Measurements from ENCODE around the gene SERPINA4. TPM values are rescaled to one million over a fixed set of nuclear protein-coding genes. Genes with fewer than 3 reads are reported as not detected.

The SERPINA4 gene
- total RNA-seq, 1 experiment from 2014 or later = 0.17 TPM

GRCh38 chr14:94559638-94560290 lies 1.5 kb upstream of the SERPINA4 start (continued):
- TF ChIP-seq ZBTB33 (IDR thresholded peaks at IDR 0.05; ENCODE audit: extremely low read depth, insufficient replicate concordance, low read length) (no peak), YY1 (IDR thresholded peaks at IDR 0.05; ENCODE audit: extremely low read depth, insufficient replicate concordance, low read depth, low read length) (no peak)

GRCh38 chr14:94560291-94560665 lies 964 bp upstream of the SERPINA4 start:
- Histone ChIP-seq H3K36me3 (ENCODE audit: control insufficient read depth in 1 of 2, insufficient read depth in 2 of 2, low read length in 2 of 2) (no peaks in the 10 kb centered on the region), H3K27ac (ENCODE audit: low read depth, low read length) (no peak overlapping the region), H3K9ac (ENCODE audit: low read length) (no peak overlapping the region), H3K27me3 (ENCODE audit: insufficient read depth, low read length) (no peaks in the 10 kb centered on the region), H3K4me2 (ENCODE audit: low read length) (no peak overlapping the region), H3K79me2 (ENCODE audit: insufficient read depth, low read length) (no peaks in the 10 kb centered on the region), H3K4me1 (ENCODE audit: control insufficient read depth in 1 of 2, insufficient read depth in 2 of 2, low read length in 2 of 2) (no peaks in the 10 kb centered on the region), H3K9me2 (ENCODE audit: insufficient read depth) (no peaks in the 10 kb centered on the region), H3K4me3 (replicated peaks in 1 of 2; ENCODE audit: low read depth in 1 of 2, low read length in 2 of 2) (no peak overlapping the region), H3K9me3 (ENCODE audit: control insufficient read depth in 1 of 2, insufficient read depth in 1 of 2, low read depth in 1 of 2, low read length in 2 of 2) (no peaks in the 10 kb centered on the region), H4K20me1 (ENCODE audit: insufficient read depth) (no peaks in the 10 kb centered on the region), H2AFZ (ENCODE audit: low read depth, low read length, poor library complexity, severe bottlenecking) (no peak overlapping the region)
- ChIA-PET RAD21 (ENCODE audit: low non-redundant PET in 1 of 2, low total read pairs in 2 of 2, uncharacterized antibody in 2 of 2, unreplicated experiment in 2 of 2) (no interaction called here), CTCF (interaction anchor here (0.6 kb wide), 1 partner anchor 10 kb away, joined by 3 read pairs; no protein-coding TSS in a partner anchor), POLR2A (interaction anchor here (0.6 kb wide), 1 partner anchor 41 kb away, joined by 4 read pairs; no protein-coding TSS in a partner anchor)
- no peak for ATAC-seq
- no peak for DNase-seq (ENCODE audit: low read depth, low spot score)
- intact Hi-C loops (cut with micrococcal nuclease) = no loop called here
- TF ChIP-seq ATF3 (IDR thresholded peaks at IDR 0.05) (no peak), FOSL1 (IDR thresholded peaks at IDR 0.05; ENCODE audit: low read depth) (no peak), CTCF (IDR thresholded peaks at IDR 0.05 in 2 of 3, conservative IDR thresholded peaks at IDR 0.05 in 1 of 3; ENCODE audit: borderline replicate concordance in 1 of 3, insufficient read depth in 1 of 3, low read depth in 2 of 3, low read length in 2 of 3) (no peak), POLR2AphosphoS5 (IDR thresholded peaks at IDR 0.05; ENCODE audit: low read depth, low read length) (no peak), JUND (IDR thresholded peaks at IDR 0.05) (no peak), EZH2phosphoT487 (IDR thresholded peaks at IDR 0.05; ENCODE audit: borderline replicate concordance) (no peak), TCF7L2 (IDR thresholded peaks at IDR 0.05; ENCODE audit: borderline replicate concordance, extremely low read depth, insufficient read depth, insufficient read length) (no peak), SP1 (IDR thresholded peaks at IDR 0.05; ENCODE audit: low read depth) (no peak), ELF1 (IDR thresholded peaks at IDR 0.05; ENCODE audit: borderline replicate concordance, low read depth) (no peak), EZH2 (IDR thresholded peaks at IDR 0.05) (no peak), ZNF274 (IDR thresholded peaks at IDR 0.05; ENCODE audit: low read depth, low read length) (no peak), REST (IDR thresholded peaks at IDR 0.05; ENCODE audit: low read depth) (no peak), POLR2A (IDR thresholded peaks at IDR 0.05; ENCODE audit: borderline replicate concordance, extremely low read depth, insufficient read depth, insufficient read length) (no peak), YY1 (IDR thresholded peaks at IDR 0.05; ENCODE audit: extremely low read depth, insufficient replicate concordance, low read depth, low read length) (no peak), SRF (IDR thresholded peaks at IDR 0.05; ENCODE audit: low read depth) (no peak)
- no TSS peak for BruUV-seq (replicated peaks)

Measured in HCT116 (cell line).